Loucy (cell line): Measurements from ENCODE around the gene CHCHD10.

Experiments used
- EZH2phosphoT487 ChIP-seq: fragments of 200-600 bp; IDR thresholded peaks from 2 replicates; pipeline ENCODE4 v1.6.1; 2018; ENCODE audit warnings: antibody characterized with exemption, mild to moderate bottlenecking, moderate library complexity, borderline replicate concordance
- TF ChIP-seq, protein P1 (sequence below): fragments of 200-600 bp; sonication (generic); conservative IDR thresholded peaks from 2 replicates; pipeline ENCODE4 v1.5.1; 2014; ENCODE audit warnings: mild to moderate bottlenecking, antibody characterized with exemption, low read length

DNA sequence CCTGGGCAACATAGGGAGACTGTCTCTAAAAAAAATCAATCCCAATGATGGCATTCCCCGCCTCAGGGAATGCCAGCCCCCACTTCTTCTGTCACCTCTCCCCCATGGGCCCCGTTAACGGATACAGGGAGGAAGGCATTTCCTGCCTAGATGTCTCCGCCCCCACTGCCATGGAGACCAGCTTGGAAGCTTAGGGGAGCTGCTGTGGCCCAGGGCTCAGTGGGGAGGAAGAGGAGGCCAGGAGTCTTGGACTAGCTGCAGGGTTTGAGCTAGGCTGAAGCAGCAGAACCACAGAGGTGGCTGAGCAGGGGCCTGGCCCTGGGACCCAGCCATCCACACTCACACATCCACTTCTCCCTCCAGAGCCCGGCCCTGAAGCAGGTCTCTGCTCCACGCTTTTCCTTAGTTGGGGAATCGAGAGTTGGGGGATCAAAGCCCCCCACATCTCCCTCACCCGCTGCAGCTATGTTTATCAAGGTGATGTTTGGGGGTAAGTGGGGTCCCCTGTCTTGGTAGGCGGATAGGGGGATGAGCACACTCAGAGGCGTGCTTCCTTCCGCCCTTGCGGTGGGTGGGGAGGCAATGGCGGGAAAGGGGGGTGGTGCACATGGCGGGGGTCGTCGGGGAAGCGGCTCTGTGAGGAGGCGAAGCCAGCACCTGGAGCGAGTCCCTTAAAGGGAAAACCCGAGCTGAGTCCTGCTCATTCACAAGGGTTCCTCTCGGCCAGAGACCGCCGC lies 4.8 kb downstream of the CHCHD10 start, which contains the start of gene C22orf15:
- TF ChIP-seq, protein P1, sequence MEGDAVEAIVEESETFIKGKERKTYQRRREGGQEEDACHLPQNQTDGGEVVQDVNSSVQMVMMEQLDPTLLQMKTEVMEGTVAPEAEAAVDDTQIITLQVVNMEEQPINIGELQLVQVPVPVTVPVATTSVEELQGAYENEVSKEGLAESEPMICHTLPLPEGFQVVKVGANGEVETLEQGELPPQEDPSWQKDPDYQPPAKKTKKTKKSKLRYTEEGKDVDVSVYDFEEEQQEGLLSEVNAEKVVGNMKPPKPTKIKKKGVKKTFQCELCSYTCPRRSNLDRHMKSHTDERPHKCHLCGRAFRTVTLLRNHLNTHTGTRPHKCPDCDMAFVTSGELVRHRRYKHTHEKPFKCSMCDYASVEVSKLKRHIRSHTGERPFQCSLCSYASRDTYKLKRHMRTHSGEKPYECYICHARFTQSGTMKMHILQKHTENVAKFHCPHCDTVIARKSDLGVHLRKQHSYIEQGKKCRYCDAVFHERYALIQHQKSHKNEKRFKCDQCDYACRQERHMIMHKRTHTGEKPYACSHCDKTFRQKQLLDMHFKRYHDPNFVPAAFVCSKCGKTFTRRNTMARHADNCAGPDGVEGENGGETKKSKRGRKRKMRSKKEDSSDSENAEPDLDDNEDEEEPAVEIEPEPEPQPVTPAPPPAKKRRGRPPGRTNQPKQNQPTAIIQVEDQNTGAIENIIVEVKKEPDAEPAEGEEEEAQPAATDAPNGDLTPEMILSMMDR, result no peak
- TF ChIP-seq EZH2phosphoT487, result no peak
